HUDEP-2 (cell line): ENCODE measurements around the gene ICAM3.

ENCODE experiments used
- DNase-seq, 76 experiments: peaks; one replicate each; lab custom pipeline; 2025; ENCODE audit not compliant: unreplicated experiment in 76 of 76; lab: John Stamatoyannopoulos, UW

Gene ICAM3

GRCh38 chr19:10292789-10293636 is 46.4 kb downstream of the ICAM3 start:
- peak in 9 of 76 experiments; percentile 12 to 27 (median 23) for DNase-seq

GRCh38 chr19:10292206-10292788 is 47.1 kb downstream of the ICAM3 start:
- peak in 75 of 76 experiments; percentile 39 to 99 (median 87) for DNase-seq

DNA sequence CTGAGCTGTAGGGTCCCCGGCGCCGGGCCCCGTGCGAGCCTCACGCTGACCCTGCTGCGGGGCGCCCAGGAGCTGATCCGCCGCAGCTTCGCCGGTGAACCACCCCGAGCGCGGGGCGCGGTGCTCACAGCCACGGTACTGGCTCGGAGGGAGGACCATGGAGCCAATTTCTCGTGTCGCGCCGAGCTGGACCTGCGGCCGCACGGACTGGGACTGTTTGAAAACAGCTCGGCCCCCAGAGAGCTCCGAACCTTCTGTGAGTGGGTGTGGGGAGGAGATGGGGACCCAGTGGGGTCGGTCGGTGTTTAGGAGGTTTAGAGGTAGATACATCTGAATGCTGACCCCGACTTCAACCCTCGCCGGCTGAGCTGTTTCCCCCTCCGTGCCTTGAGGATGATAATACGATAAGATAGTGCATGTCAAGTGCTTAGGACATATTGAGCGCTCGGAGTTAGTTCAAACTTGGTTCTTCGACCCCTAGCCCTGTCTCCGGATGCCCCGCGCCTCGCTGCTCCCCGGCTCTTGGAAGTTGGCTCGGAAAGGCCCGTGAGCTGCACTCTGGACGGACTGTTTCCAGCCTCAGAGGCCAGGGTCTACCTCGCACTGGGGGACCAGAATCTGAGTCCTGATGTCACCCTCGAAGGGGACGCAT is 47.7 kb downstream of the ICAM3 start:
- DNase-seq, result peak in 16 of 76 experiments; percentile 8 to 95 (median 56)

DNA sequence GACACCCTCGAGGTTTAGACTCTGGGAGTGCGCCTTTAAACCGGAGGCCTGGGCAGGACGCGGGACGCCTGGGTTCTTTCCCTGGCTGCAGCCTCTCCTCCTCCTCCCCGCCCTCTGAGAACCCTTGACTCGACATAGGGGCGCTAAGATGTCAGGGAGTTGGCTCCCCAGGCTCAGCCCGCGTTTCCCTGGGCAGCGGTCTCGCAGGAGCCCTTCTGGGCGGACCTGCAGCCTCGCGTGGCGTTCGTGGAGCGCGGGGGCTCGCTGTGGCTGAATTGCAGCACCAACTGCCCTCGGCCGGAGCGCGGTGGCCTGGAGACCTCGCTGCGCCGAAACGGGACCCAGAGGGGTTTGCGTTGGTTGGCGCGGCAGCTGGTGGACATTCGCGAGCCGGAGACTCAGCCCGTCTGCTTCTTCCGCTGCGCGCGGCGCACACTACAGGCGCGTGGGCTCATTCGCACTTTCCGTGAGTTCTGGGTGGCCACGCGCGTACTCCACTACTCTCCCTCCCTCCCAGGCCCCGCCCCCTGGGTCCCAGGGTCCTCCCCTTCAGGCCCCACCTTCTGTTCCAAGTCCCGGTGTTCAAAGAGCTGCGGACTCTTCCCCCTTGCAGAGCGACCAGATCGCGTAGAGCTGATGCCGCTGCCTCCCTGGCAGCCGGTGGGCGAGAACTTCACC is 48.4 kb downstream of the ICAM3 start:
- peak in 72 of 76 experiments; percentile 34 to 94 (median 80) for DNase-seq

GRCh38 chr19:10290357-10290875 is 49.0 kb downstream of the ICAM3 start:
- peak in 28 of 76 experiments; percentile 36 to 95 (median 58) for DNase-seq

- peak in 74 of 76 experiments; percentile 59 to 99 (median 93) for DNase-seq
Observed at GRCh38 chr19:10289836-10290356, 49.5 kb downstream of the ICAM3 start, which contains the start of gene ICAM5. Gene ICAM5, plus strand, starts transcription at chr19:10289952. Its CDS starts 92 bp downstream, at chr19:10290044.

DNA sequence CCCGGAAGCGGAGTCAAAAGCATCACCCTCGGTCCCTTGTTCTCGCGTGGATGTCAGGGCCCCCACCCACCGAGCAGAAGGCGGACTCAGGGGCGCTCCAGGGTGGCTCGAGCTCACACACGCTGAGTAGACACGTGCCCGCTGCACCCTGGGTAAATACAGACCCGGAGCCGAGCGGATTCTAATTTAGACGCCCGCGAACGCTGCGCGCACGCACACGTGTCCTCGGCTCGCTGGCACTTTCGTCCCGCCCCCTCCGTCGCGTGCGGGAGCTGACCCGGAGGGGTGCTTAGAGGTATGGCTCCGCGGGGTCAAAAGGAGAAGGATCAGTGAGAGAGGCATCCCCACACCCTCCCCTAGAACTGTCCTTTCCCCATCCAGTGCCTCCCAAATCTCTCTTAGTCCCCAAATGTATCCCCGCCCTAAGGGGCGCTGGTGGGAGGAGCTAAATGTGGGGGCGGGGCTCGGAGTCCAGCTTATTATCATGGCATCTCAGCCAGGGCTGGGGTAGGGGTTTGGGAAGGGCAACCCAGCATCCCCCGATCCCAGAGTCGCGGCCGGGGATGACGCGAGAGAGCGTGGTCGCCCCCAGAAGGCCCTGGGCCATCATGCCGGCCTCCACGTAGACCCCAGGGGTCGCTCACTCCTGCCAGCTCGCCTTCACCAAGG is 50.1 kb downstream of the ICAM3 start:
- DNase-seq, result peak in 75 of 76 experiments; percentile 80 to 99 (median 96)

GRCh38 chr19:10288662-10289166 is 50.7 kb downstream of the ICAM3 start:
- peak in 75 of 76 experiments; percentile 77 to 99 (median 95) for DNase-seq

GRCh38 chr19:10286803-10287737 is 52.4 kb downstream of the ICAM3 start, which contains the start of gene ICAM4:
Gene ICAM4, plus strand, starts transcription at chr19:10286955. Its CDS starts 58 bp downstream, at chr19:10287013.
- peak in 75 of 76 experiments; percentile 72 to 100 (median 95) for DNase-seq

DNA sequence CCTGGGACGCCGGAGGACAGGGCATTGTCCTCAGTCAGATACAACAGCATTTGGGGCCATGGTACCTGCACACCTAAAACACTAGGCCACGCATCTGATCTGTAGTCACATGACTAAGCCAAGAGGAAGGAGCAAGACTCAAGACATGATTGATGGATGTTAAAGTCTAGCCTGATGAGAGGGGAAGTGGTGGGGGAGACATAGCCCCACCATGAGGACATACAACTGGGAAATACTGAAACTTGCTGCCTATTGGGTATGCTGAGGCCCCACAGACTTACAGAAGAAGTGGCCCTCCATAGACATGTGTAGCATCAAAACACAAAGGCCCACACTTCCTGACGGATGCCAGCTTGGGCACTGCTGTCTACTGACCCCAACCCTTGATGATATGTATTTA is 54.0 kb downstream of the ICAM3 start:
- DNase-seq, result no peak

DNA sequence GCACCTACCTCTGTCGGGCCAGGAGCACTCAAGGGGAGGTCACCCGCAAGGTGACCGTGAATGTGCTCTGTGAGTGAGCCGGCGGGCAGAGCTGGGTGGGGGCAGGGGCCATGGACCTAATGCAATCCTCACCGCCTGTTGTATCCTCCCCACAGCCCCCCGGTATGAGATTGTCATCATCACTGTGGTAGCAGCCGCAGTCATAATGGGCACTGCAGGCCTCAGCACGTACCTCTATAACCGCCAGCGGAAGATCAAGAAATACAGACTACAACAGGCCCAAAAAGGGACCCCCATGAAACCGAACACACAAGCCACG is 54.5 kb downstream of the ICAM3 start:
- DNase-seq, result no peak

DNA sequence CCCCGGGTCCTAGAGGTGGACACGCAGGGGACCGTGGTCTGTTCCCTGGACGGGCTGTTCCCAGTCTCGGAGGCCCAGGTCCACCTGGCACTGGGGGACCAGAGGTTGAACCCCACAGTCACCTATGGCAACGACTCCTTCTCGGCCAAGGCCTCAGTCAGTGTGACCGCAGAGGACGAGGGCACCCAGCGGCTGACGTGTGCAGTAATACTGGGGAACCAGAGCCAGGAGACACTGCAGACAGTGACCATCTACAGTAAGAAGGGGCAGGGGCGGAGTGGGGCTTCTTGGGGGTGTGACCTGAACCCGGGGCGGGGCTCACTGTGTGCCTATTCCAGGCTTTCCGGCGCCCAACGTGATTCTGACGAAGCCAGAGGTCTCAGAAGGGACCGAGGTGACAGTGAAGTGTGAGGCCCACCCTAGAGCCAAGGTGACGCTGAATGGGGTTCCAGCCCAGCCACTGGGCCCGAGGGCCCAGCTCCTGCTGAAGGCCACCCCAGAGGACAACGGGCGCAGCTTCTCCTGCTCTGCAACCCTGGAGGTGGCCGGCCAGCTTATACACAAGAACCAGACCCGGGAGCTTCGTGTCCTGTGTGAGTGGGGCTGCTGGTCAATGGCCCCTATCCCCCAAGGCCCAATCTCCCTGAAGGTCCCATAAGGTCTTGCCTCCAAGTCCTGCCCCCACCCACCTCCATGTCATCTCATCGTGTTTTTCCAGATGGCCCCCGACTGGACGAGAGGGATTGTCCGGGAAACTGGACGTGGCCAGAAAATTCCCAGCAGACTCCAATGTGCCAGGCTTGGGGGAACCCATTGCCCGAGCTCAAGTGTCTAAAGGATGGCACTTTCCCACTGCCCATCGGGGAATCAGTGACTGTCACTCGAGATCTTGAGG is 55.1 kb downstream of the ICAM3 start:
- DNase-seq, result no peak
